ENCODE measurements around the gene MRC2. TPM values are rescaled to one million over a fixed set of nuclear protein-coding genes. Genes with fewer than 3 reads are reported as not detected.

Gene MRC2
- total RNA-seq, 2 experiments from 2014 or later = 8.1 to 9.0 TPM

- Mint-ChIP-seq H3K4me1 (ENCODE audit: low read depth) (peaks cover 10% of the 10 kb centered on the region), H3K27me3 (peaks cover 11% of the 10 kb centered on the region), H3K27ac (no peak overlapping the region), H3K4me3 (peak overlapping the region; percentile 84), H3K9me3 (no peaks in the 10 kb centered on the region), H3K36me3 (ENCODE audit: low read depth) (peaks cover 2% of the 10 kb centered on the region)
- CTCF ChIA-PET = interaction anchor here (1.4 kb wide), 1 partner anchor 15 kb away, joined by 3 read pairs; no protein-coding TSS in a partner anchor
- POLR2A ChIA-PET = interaction anchor here (1.4 to 1.5 kb wide), 2 partner anchors 9 to 28 kb away, joined by 5 read pairs; no protein-coding TSS in a partner anchor
- intact Hi-C loops (cut with micrococcal nuclease) = no loop called here
- DNase-seq = no peak
- no peak for ATAC-seq
- TF ChIP-seq CTCF (IDR thresholded peaks at IDR 0.05) = no peak
These were observed 1.6 kb upstream of the MRC2 start for GRCh38 chr17:62625870-62626200.

GRCh38 chr17:62626719-62627218, 701 bp upstream of the MRC2 start:
- H3K36me3 Mint-ChIP-seq (ENCODE audit: low read depth) = peaks cover 2% of the 10 kb centered on the region
- H3K4me3 Mint-ChIP-seq = peak overlapping the region; percentile 84
- H3K4me1 Mint-ChIP-seq (ENCODE audit: low read depth) = peaks cover 10% of the 10 kb centered on the region
- no peak overlapping the region for H3K27ac Mint-ChIP-seq
- DNase-seq = peak; percentile 19
- peak; percentile 6 for ATAC-seq
- ChIA-PET POLR2A (interaction anchor here (1.4 to 1.5 kb wide), 2 partner anchors 11 to 27 kb away, joined by 3 to 5 read pairs; no protein-coding TSS in a partner anchor), CTCF (no interaction called here)
- TF ChIP-seq CTCF (IDR thresholded peaks at IDR 0.05) = no peak
- intact Hi-C loops (cut with micrococcal nuclease) = no loop called here
- H3K9me3 Mint-ChIP-seq = no peaks in the 10 kb centered on the region
- H3K27me3 Mint-ChIP-seq = peaks cover 11% of the 10 kb centered on the region

- peak overlapping the region; percentile 83 for H3K27ac Mint-ChIP-seq
- CTCF ChIA-PET = interaction anchor here (0.6 kb wide), 1 partner anchor 81 kb away, joined by 3 read pairs; no protein-coding TSS in a partner anchor
These were observed 599 bp downstream of the MRC2 start for GRCh38 chr17:62627904-62628633.

GRCh38 chr17:62628831-62629555, 1.5 kb downstream of the MRC2 start:
- H3K27ac Mint-ChIP-seq = peak overlapping the region; percentile 83
- H3K4me3 Mint-ChIP-seq = peak overlapping the region; percentile 84
- POLR2A ChIA-PET = interaction anchor here (1.4 kb wide), 1 partner anchor 8 kb away, joined by 3 read pairs; no protein-coding TSS in a partner anchor
- H3K27me3 Mint-ChIP-seq = peaks cover 11% of the 10 kb centered on the region
- CTCF ChIA-PET = interaction anchor here (0.6 kb wide), 1 partner anchor 797 kb away, joined by 3 read pairs; no protein-coding TSS in a partner anchor
- ATAC-seq = no peak
- no peak for TF ChIP-seq CTCF (IDR thresholded peaks at IDR 0.05)
- peak; percentile 12 for DNase-seq
- intact Hi-C loops (cut with micrococcal nuclease) = no loop called here
- H3K9me3 Mint-ChIP-seq = no peaks in the 10 kb centered on the region
- no peaks in the 10 kb centered on the region for H3K36me3 Mint-ChIP-seq (ENCODE audit: low read depth)
- H3K4me1 Mint-ChIP-seq (ENCODE audit: low read depth) = peaks cover 10% of the 10 kb centered on the region

More at GRCh38 chr17:62627904-62628633, 599 bp downstream of the MRC2 start:
- intact Hi-C loops (cut with micrococcal nuclease) = no loop called here
- ATAC-seq (peak; percentile 48), DNase-seq (peak; percentile 62)
- peaks cover 10% of the 10 kb centered on the region for H3K4me1 Mint-ChIP-seq (ENCODE audit: low read depth)
- H3K36me3 Mint-ChIP-seq (ENCODE audit: low read depth) = no peaks in the 10 kb centered on the region
- peak overlapping the region; percentile 84 for H3K4me3 Mint-ChIP-seq
- H3K27me3 Mint-ChIP-seq = peaks cover 11% of the 10 kb centered on the region
- no peak for TF ChIP-seq CTCF (IDR thresholded peaks at IDR 0.05)
- H3K9me3 Mint-ChIP-seq = no peaks in the 10 kb centered on the region
- POLR2A ChIA-PET = no interaction called here
